Astrocyte (in vitro differentiated cells and primary cell): ENCODE measurements around the gene SH3D21. TPM values are rescaled to one million over a fixed set of nuclear protein-coding genes. Genes with fewer than 3 reads are reported as not detected.

Experiments used
- DNase-seq: peaks from one replicate; pipeline ENCODE4 v3.0.0-alpha.2; 2010; ENCODE audit warnings: low read depth
- FAIRE-seq: peaks from 2 replicates; lab custom pipeline; 2011; peaks lifted over from hg19 to GRCh38; lab: Jason Lieb, UNC
- H2AFZ ChIP-seq: 2 replicates; pipeline ENCODE4 v1.6.0; 2012; ENCODE audit warnings: low read depth, low read length, inconsistent platforms
- H3K27ac ChIP-seq: 2 replicates; pipeline ENCODE4 v1.5.1; 2011; ENCODE audit warnings: low read depth, low read length, inconsistent platforms
- H3K27me3 ChIP-seq: 2 replicates; pipeline ENCODE4 v1.6.0; 2011; ENCODE audit warnings: low read length, inconsistent platforms; ENCODE audit not compliant: insufficient read depth
- H3K36me3 ChIP-seq: 2 replicates; pipeline ENCODE4 v1.5.1; 2011; ENCODE audit warnings: low read length, inconsistent platforms; ENCODE audit not compliant: insufficient read depth
- H3K4me1 ChIP-seq: 2 replicates; pipeline ENCODE4 v1.5.1; 2011; ENCODE audit warnings: low read length, inconsistent platforms; ENCODE audit not compliant: insufficient read depth
- H3K4me2 ChIP-seq: 2 replicates; pipeline ENCODE4 v1.6.0; 2012; ENCODE audit warnings: low read length, inconsistent platforms
- H3K4me3 ChIP-seq: 2 replicates; pipeline ENCODE4 v1.5.1; 2011; ENCODE audit warnings: low read depth, mild to moderate bottlenecking, low read length, inconsistent platforms; ENCODE audit not compliant: insufficient read depth
- H3K79me2 ChIP-seq: 2 replicates; pipeline ENCODE4 v1.6.0; 2012; ENCODE audit warnings: mild to moderate bottlenecking, low read length, inconsistent platforms; ENCODE audit not compliant: insufficient read depth
- H3K9ac ChIP-seq: 2 replicates; pipeline ENCODE4 v1.6.0; 2012; ENCODE audit warnings: mild to moderate bottlenecking, low read length, inconsistent platforms
- H3K9me3 ChIP-seq: 2 replicates; pipeline ENCODE4 v1.5.1; 2012; ENCODE audit warnings: low read depth, mild to moderate bottlenecking, low read length, inconsistent platforms; ENCODE audit not compliant: insufficient read depth
- H4K20me1 ChIP-seq: 2 replicates; pipeline ENCODE4 v1.6.0; 2012; ENCODE audit warnings: low read length, inconsistent platforms; ENCODE audit not compliant: insufficient read depth
- H3K27ac Mint-ChIP-seq: one replicate; pipeline ENCODE4 v1.8.0; 2021; ENCODE audit warnings: mild to moderate bottlenecking, mixed read lengths; ENCODE audit not compliant: unreplicated experiment
- H3K27me3 Mint-ChIP-seq: one replicate; pipeline ENCODE4 v1.8.0; 2021; ENCODE audit warnings: low read depth, mixed read lengths; ENCODE audit not compliant: unreplicated experiment
- H3K36me3 Mint-ChIP-seq: one replicate; pipeline ENCODE4 v1.8.0; 2021; ENCODE audit warnings: low read depth, mixed read lengths; ENCODE audit not compliant: unreplicated experiment
- H3K4me1 Mint-ChIP-seq: one replicate; pipeline ENCODE4 v1.8.0; 2021; ENCODE audit warnings: low read depth, mixed read lengths; ENCODE audit not compliant: unreplicated experiment
- H3K4me3 Mint-ChIP-seq: one replicate; pipeline ENCODE4 v1.8.0; 2021; ENCODE audit warnings: mild to moderate bottlenecking, moderate library complexity, mixed read lengths; ENCODE audit not compliant: unreplicated experiment
- H3K9me3 Mint-ChIP-seq: one replicate; pipeline ENCODE4 v1.8.0; 2021; ENCODE audit warnings: mild to moderate bottlenecking, mixed read lengths; ENCODE audit not compliant: unreplicated experiment
- EZH2 ChIP-seq: IDR thresholded peaks from 2 replicates; pipeline ENCODE4 v1.6.1; 2012; ENCODE audit warnings: mild to moderate bottlenecking, low read length, inconsistent platforms; ENCODE audit not compliant: insufficient read depth
- total RNA-seq: library from RNA; stranded (reverse); gene quantifications from 2 replicates; pipeline ENCODE4 v1.2.1, GENCODE V29; 2021
- TF ChIP-seq, protein P1 (sequence below): IDR thresholded peaks from 2 replicates; pipeline ENCODE4 v1.5.1; 2011; ENCODE audit warnings: low read depth, mild to moderate bottlenecking, inconsistent platforms, low read length, moderate library complexity; ENCODE audit not compliant: insufficient read depth

SH3D21 gene
- total RNA-seq, 1 donor from 2014 or later = 13.6 TPM

DNA sequence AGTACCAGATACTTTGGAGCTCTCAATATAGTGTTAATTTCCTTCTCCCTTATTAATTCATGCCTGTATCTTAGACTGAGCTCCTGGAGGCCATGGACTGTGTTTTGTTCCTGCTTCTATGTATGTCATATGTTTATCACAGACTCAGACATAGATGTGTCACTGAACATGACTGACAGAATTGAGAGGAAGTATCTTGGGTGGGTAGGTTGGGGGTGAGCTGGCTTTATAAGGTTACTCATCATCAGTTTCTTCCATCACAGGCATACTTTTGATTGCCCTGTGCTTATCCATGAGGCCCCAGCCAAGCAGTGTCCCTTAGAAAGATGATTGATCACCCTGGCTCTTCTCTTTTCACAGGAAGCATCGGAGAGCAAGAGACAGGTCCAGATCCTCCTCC, 5.6 kb upstream of the SH3D21 start:
- H3K9me3 ChIP-seq = no peaks in the 10 kb centered on the region
- H3K4me3 Mint-ChIP-seq = peak overlapping the region; percentile 48
- H3K27ac ChIP-seq = peak overlapping the region; percentile 47
- no peak for DNase-seq
- H3K4me2 ChIP-seq = no peak overlapping the region
- H3K27me3 Mint-ChIP-seq = no peaks in the 10 kb centered on the region
- no peaks in the 10 kb centered on the region for H3K27me3 ChIP-seq
- peaks cover 14% of the 10 kb centered on the region for H3K4me1 ChIP-seq
- peaks cover 47% of the 10 kb centered on the region for H3K36me3 ChIP-seq
- no peak overlapping the region for H2AFZ ChIP-seq
- H3K4me3 ChIP-seq = no peak overlapping the region
- no peak overlapping the region for H3K9ac ChIP-seq
- H3K27ac Mint-ChIP-seq = peak overlapping the region; percentile 47
- TF ChIP-seq EZH2 = no peak
- TF ChIP-seq, protein P1, sequence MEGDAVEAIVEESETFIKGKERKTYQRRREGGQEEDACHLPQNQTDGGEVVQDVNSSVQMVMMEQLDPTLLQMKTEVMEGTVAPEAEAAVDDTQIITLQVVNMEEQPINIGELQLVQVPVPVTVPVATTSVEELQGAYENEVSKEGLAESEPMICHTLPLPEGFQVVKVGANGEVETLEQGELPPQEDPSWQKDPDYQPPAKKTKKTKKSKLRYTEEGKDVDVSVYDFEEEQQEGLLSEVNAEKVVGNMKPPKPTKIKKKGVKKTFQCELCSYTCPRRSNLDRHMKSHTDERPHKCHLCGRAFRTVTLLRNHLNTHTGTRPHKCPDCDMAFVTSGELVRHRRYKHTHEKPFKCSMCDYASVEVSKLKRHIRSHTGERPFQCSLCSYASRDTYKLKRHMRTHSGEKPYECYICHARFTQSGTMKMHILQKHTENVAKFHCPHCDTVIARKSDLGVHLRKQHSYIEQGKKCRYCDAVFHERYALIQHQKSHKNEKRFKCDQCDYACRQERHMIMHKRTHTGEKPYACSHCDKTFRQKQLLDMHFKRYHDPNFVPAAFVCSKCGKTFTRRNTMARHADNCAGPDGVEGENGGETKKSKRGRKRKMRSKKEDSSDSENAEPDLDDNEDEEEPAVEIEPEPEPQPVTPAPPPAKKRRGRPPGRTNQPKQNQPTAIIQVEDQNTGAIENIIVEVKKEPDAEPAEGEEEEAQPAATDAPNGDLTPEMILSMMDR = no peak
- H3K36me3 Mint-ChIP-seq = peaks cover 24% of the 10 kb centered on the region
- H3K9me3 Mint-ChIP-seq = no peaks in the 10 kb centered on the region
- H3K4me1 Mint-ChIP-seq = peaks cover 28% of the 10 kb centered on the region
- H3K79me2 ChIP-seq = peaks cover 15% of the 10 kb centered on the region
- H4K20me1 ChIP-seq = peaks cover 71% of the 10 kb centered on the region
- FAIRE-seq = no peak

DNA sequence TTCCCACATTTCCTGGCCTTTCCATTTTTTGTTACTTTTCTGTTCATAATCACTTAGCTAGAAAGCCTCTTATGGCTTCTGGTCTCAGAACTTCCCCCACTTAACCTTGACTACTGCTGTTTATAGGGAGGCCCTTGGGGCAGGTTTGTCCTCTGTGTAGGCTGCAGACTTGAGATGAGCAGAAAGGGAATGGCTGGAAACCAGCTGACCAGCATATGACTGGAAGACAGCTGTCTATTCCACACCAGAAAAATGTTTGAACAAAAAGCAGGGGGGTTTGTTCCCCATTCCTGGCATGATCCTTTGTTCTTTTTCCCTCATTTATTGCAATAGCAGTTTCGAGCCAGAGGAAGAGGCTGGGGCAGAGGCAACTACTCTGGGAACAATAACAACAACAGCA, 4.9 kb upstream of the SH3D21 start:
- Mint-ChIP-seq H3K4me1 (peaks cover 28% of the 10 kb centered on the region), H3K9me3 (no peaks in the 10 kb centered on the region), H3K27me3 (no peaks in the 10 kb centered on the region), H3K4me3 (peak overlapping the region; percentile 18), H3K27ac (peak overlapping the region; percentile 47), H3K36me3 (peaks cover 26% of the 10 kb centered on the region)
- Histone ChIP-seq H3K36me3 (peaks cover 46% of the 10 kb centered on the region), H3K27ac (peak overlapping the region; percentile 34), H3K4me2 (no peak overlapping the region), H3K9me3 (no peaks in the 10 kb centered on the region), H3K9ac (no peak overlapping the region), H3K4me1 (peaks cover 20% of the 10 kb centered on the region), H3K27me3 (no peaks in the 10 kb centered on the region), H3K79me2 (peaks cover 11% of the 10 kb centered on the region), H3K4me3 (no peak overlapping the region), H2AFZ (no peak overlapping the region), H4K20me1 (peaks cover 73% of the 10 kb centered on the region)
- FAIRE-seq (no peak), DNase-seq (no peak)
- TF ChIP-seq, protein P1 = no peak
- no peak for TF ChIP-seq EZH2

DNA sequence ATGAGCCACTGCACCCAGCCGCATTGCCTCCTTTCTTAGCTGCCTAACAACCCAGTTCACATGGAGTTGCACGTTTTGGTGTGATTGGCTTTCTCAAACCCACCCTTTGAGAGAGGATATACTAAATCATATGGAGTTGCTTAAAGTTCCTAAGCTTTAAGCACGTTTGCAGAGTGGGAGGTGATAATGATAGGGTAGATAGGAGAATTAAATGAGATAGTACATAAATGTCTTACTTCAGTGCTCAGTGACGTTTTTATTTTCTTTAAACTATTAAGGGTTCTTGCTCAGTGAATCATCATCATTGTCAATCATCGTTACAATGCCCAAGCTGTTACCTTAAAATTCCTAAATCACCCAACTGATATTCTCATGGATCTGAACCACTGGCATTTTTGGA, 2.9 kb upstream of the SH3D21 start:
- Histone ChIP-seq H4K20me1 (peaks cover 67% of the 10 kb centered on the region), H3K9me3 (no peaks in the 10 kb centered on the region), H3K27ac (no peak overlapping the region), H3K27me3 (no peaks in the 10 kb centered on the region), H2AFZ (no peak overlapping the region), H3K4me1 (peaks cover 32% of the 10 kb centered on the region), H3K36me3 (peaks cover 35% of the 10 kb centered on the region), H3K9ac (no peak overlapping the region), H3K4me3 (no peak overlapping the region), H3K4me2 (no peak overlapping the region), H3K79me2 (peaks cover 11% of the 10 kb centered on the region)
- peaks cover 31% of the 10 kb centered on the region for H3K4me1 Mint-ChIP-seq
- H3K27me3 Mint-ChIP-seq = no peaks in the 10 kb centered on the region
- no peak for FAIRE-seq
- no peak for DNase-seq
- no peak overlapping the region for H3K4me3 Mint-ChIP-seq
- H3K36me3 Mint-ChIP-seq = peaks cover 32% of the 10 kb centered on the region
- TF ChIP-seq EZH2 = no peak
- TF ChIP-seq, protein P1 = no peak
- no peak overlapping the region for H3K27ac Mint-ChIP-seq
- H3K9me3 Mint-ChIP-seq = no peaks in the 10 kb centered on the region
